NK-92 treated with Interleukin-12 subunit alpha and Interleukin-12 subunit beta, amount 100 ng/mL, for 24 hours (cell line): ENCODE measurements around the gene IFT57.

Experiments used
- DNase-seq: peaks from one replicate; lab custom pipeline; 2025; lab: John Stamatoyannopoulos, UW

Gene IFT57

DNA sequence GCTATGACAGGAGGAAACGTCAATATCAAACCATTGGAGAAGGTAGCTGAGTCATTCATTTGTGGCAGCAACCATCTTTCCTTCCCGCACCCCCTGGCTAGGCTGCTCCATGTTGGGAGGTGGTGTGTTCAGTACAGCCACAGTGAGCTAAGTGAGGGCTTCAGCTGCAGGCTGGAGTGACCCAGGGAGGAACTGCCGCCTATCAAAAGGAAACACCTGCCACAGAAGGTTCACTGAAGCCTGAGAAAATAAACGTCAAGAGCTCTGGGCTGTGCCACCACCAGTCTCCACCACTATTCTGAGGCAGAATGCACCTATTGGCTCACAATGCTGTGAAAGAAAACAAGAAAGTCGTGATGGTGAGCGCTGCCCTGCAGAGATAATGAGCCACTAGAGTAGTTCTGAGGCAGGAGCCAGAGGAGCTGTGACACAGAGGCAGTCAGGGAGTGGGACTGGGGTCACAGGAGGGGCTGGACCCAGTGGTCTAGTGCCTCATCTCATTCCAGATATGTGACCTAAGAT, 96.6 kb downstream of the IFT57 start:
- no peak for DNase-seq

DNA sequence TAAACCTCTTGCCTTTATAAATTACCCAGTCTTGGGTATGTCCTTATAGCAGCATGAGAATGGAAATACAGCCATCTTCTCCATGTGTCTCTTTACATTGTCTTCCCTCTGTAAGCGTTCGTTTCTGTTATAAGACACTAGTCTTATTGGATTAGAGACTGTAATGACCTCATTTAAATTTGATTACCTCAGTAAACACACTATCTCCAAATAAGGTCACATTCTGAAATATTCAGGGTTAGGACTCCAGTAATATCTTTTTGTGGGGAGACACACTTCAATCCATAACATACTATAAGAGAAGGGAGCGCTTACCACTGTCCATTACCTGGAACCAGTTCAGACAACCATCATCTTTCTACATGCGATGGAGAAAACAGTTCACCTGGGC, 97.1 kb downstream of the IFT57 start:
- DNase-seq, result no peak

DNA sequence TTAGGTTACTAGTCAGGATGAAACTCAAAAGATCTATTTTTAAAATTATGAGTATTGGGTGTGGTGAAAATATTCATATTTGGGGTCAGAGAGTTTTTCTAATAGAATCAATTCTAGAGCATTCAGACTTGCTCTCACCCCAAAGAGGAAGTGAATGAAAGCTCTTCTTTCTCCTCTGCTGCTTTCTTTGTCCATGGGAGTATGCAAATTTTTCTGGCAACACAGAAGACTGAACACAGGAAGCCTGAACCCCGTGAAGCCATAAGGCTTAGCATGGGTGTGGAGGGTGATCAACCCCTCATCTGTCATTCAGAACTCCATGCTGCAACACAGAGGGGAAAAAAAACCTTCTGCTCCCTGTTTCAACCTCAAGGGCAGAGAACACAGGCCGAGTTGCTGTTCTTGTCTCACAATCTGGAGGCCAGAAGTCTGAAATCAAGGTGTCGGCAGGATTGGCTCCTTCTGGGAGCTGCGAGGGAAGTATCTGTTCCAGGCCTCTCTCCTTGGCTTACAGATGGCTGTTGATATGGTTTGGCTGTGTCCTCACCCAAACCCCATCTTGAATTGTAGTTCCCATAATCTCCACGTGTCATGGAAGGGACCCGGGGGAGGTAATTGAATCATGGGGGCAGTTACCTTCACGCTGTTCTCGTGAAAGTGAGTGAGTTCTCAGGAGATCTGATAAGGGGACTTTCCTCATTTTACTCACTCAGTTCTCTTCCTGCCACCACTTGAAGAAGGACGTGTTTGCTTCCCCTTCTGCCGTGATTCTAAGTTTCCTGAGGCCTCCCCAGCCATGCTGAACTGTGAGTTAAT, 97.7 kb downstream of the IFT57 start:
- no peak for DNase-seq

DNA sequence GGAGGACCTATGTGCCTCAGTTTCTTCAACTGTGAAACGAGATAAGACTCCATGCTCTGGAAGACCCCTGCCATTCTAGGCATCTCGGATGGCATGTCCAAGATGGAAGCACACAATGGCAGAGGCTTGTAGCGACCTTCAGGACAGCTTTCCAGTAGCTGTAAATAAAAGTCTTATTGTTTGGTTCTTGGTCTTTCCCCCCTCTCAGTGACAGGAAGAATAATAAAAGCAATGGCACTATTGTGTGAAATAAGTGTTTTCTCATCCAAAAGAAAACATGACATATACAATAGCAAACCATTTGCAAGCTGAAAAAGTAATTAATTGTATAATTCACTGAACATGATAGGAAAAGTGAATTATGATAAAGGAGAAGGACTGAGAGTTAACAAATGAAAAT, 98.9 kb downstream of the IFT57 start:
- DNase-seq, result no peak

DNA sequence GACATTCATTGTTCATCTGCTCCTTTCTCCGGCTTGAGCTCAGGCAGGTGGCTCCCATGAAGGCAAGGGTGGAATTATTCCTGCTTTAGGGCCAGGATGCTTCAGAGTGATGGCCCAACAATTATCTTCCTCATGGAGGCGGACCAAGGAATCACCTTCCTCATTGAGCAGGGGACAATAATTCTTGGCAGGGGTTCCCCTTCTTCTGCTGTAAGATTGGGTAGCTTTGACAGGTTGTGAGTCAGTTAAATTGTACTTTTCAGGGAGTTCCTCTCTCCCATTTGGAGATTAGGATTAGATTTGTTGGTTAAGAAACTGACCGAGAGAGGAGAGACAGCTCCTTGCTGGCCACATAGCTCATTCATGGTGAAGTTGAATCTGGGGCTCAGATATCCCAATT, 99.9 kb downstream of the IFT57 start:
- no peak for DNase-seq

DNA sequence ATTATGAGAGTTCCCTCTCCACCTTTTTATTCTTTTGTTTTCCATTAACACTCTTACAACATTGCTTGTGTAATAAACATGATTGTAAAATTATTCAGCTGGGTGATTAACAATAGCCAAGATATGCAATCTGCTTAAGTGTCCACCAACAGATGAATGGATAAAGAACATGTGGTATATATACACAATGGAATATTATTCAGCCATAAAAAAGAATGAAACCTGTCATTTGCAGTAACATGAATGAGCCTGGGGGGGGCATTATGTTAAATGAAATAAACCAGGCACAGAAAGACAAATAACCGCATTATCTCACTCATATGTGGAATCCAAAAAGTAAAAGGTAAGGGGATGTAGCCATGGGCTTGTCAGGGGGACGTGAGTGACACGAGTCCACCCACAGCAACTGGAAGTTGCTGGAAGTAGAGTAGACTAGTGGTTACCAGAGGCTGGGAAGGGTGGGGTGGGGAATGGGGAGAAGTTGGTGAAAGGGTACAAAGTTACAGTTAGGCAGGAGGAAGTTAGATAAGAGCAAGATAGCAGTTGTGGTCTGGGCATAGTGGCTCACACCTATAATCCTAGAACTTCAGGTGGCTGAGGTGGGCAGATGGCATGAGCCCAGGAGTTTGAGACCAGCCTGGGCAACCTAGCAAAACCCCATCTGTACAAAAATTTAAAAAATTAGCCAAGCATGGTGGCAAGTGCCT, 102.7 kb downstream of the IFT57 start:
- DNase-seq, result no peak

DNA sequence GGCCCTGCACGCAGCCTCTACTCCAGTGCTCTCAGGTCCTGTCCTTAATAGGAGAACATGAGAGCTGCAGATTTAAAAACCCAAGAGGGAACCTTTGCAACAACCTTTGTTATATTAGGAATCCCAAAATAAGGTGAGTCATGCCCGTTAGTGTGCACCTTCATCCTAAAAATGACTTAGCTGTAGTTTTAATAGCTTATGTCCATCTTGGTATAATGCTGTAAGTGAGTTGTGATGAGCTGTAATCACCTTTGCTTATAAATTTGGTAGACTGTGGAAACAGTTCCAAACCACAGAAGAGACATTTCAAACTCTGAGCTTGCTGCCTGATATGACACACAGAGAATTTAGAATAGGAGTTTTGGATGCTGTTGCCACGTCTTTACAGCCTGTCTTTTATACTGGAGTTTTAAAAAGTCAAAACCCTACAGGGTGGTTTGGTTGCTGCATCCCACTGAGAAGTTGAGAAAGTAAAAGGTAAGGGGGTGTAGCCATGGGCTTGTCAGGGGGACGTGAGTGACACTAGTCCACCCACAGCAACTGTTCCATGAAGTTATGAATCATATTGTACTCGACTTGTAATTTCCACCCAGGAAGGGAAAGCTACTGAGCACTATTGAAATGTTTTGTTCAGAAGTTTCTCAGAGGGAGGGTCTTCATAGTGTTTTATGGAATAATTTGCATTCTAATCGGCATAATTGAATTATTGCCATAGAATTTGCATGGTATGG, 104.0 kb downstream of the IFT57 start:
- DNase-seq, result no peak

DNA sequence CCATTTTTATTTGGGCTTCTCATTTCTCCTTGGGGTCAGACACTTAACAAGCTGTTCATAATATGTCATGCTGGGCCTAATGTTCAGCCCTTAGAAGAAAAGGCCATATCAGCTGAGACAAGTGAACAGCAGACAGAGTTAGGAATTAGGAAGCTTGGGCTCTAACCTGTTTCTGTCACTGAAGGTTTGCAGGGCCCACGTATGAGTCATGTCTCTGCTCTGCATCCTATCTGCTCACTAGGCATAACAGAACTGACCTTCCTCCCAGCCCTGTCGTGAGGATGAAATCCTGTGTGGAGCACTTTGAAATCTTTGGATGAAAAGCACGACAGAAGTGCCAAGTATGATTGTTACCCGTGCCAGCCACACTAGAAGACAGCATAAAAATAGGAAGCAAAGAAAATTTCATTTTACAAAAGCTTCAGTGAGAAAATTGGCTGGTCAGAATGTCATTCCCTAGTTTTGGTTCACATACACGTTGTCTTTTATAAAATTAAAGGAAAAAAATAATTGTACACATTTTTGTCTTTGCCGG, 104.9 kb downstream of the IFT57 start:
- DNase-seq, result no peak

DNA sequence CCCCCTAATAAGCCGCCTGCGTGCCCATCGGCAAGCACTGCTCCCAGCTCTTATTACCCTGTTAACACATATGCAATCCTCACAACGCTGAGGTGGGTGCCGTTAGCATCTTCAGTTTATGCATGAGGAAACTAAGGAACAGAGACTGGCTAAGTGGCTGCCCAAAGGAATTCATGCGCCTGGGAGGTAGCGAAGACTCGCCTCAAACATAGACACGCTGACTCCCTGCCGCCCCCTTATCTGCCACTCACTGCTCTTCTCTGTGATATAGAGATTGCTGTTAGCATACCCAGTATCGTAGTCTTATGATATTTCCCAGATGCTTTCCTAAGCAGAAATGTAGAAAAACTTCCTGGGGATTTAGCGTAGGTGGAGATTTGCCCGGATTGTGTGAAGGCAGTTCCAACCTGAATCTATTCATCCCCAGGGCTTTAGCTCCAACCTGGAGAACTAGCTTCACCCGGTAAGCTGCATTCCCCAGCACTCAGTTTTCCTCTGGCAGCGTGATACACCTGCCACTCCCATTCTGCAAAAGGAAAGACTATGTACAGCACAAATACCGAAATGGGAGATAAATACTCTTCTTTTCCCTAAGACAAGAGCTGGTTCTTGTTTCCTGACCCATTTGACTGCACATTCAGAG, 107.7 kb downstream of the IFT57 start:
- no peak for DNase-seq

DNA sequence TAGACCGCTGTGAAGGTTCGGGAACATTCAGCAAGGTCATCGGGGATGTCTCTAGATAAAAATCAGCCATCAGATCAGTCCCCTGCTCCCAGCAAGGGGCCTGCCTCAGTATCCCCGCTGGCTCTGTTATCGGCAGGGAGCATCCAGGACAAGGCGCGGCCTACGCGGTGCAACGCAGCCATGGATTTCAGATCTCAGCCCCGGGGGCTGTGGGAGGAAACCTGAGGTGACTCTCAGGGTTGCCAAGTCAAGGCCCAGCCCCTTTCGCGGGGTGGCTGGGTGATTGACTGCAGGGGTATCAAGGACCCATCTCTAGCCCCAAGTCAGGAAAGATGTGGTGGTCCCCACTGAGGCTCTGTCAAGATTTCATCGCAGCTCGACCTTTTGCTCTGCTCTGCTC, 108.2 kb downstream of the IFT57 start:
- DNase-seq, result no peak

DNA sequence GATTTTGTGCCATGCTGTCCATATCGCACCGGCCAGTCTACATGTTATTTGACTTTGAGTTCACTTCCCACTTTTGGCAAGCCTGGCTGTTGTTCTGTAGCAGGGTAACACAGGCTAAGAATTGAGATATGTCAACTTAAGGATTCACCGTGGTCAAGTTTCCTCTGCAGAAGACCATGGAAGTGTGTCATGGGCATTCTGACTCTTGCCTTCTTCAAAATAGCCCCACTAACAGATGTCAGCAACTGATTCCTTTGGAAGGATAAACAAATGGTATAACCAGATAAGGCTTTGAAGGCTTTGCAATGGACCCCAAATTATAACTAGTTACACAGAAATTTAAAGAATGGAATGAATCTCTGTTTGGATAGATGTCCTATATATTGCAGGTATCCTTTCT, 111.3 kb downstream of the IFT57 start:
- DNase-seq, result no peak
